HepG2 (cell line): Measurements from ENCODE around the gene QRFP. TPM values are rescaled to one million over a fixed set of nuclear protein-coding genes. Genes with fewer than 3 reads are reported as not detected.

Experiments used
- ATAC-seq: fragments of 200-7000 bp; cut with Tn5 transposase; 3 replicates; pipeline ENCODE4 v1.9.1; 2020; ENCODE audit warnings: mild to moderate bottlenecking, moderate library complexity
- BruUV-seq: library from RNA; stranded (reverse); fragments of 400-500 nt; replicated peaks from 2 replicates; lab custom pipeline; 2021; lab: Mats Ljungman, UMichigan
- CTCF ChIA-PET: fragments of 300-600 bp; formaldehyde crosslinking; extraction: SDS; loops from one replicate; lab custom pipeline; 2021; ENCODE audit warnings: low total read pairs, inconsistent platforms, low intra/inter-chr PET ratio; lab: Yijun Ruan, JAX
- POLR2A ChIA-PET: fragments of 350-600 bp; sonication (Branson Sonifier 250); formaldehyde crosslinking; loops from one replicate; lab custom pipeline; 2020; ENCODE audit warnings: antibody characterized with exemption, inconsistent platforms; lab: Yijun Ruan, JAX
- DNase-seq: peaks from one replicate; pipeline ENCODE4 v3.0.0-alpha.2; 2015; ENCODE audit warnings: low spot score
- FAIRE-seq: peaks from 3 replicates; lab custom pipeline; 2011; peaks lifted over from hg19 to GRCh38; lab: Jason Lieb, UNC
- H2AFZ ChIP-seq: one replicate; pipeline ENCODE4 v1.6.1; 2011; ENCODE audit warnings: low read length, inconsistent platforms
- H3K27ac ChIP-seq: fragments of 300-600 bp; 3 replicates; pipeline ENCODE4 v1.8.0; 2011; ENCODE audit warnings: mixed run types, mild to moderate bottlenecking, mixed read lengths, low read length, inconsistent platforms; ENCODE audit not compliant: insufficient read depth; ENCODE audit errors: extremely low read length
- H3K27me3 ChIP-seq, 2 experiments: fragments of 200-600 bp in 1 of 2; 2 replicates in 1 of 2; 3 replicates in 1 of 2; pipeline versions ENCODE4 v1.6.0 to v1.8.0; 2011; ENCODE audit warnings: low read length in 2 of 2, mild to moderate bottlenecking in 2 of 2, moderate library complexity in 2 of 2, inconsistent platforms in 1 of 2; ENCODE audit not compliant: insufficient read depth in 2 of 2, control insufficient read depth in 1 of 2
- H3K36me3 ChIP-seq, 2 experiments: fragments of 200-600 bp in 1 of 2; replicated peaks in 1 of 2; 2 replicates in 1 of 2; 3 replicates in 1 of 2; pipeline versions ENCODE4 v1.5.1 to v1.8.0; 2011; ENCODE audit warnings: low read length in 2 of 2, inconsistent platforms in 1 of 2; ENCODE audit not compliant: insufficient read depth in 2 of 2, control insufficient read depth in 1 of 2
- H3K4me1 ChIP-seq: 2 replicates; pipeline ENCODE4 v1.5.1; 2012; ENCODE audit warnings: low read length, inconsistent platforms; ENCODE audit not compliant: insufficient read depth
- H3K4me2 ChIP-seq: 2 replicates; pipeline ENCODE4 v1.6.0; 2011; ENCODE audit warnings: low read depth, low read length, inconsistent platforms
- H3K4me3 ChIP-seq, 3 experiments: fragments of 200-600 bp in 1 of 3; sonication (generic), shearing (Covaris generic) in 1 of 3; replicated peaks in 1 of 3; 2 replicates each; pipeline ENCODE4 v1.5.1; 2011 to 2016; ENCODE audit warnings: low read length in 3 of 3, inconsistent platforms in 2 of 3, low read depth in 2 of 3, mild to moderate bottlenecking in 2 of 3, control low read depth in 1 of 3, mixed read lengths in 1 of 3; ENCODE audit not compliant: insufficient read depth in 1 of 3
- H3K79me2 ChIP-seq: one replicate; pipeline ENCODE4 v1.6.1; 2011; ENCODE audit warnings: low read length, inconsistent platforms; ENCODE audit not compliant: insufficient read depth
- H3K9ac ChIP-seq: 2 replicates; pipeline ENCODE4 v1.6.0; 2011; ENCODE audit warnings: mild to moderate bottlenecking, low read depth, low read length, inconsistent platforms; ENCODE audit not compliant: insufficient read depth
- H3K9me3 ChIP-seq: 2 replicates; pipeline ENCODE4 v1.5.1; 2012; ENCODE audit warnings: mild to moderate bottlenecking, low read length
- H4K20me1 ChIP-seq: 2 replicates; pipeline ENCODE4 v1.6.0; 2011; ENCODE audit warnings: inconsistent platforms, mild to moderate bottlenecking, low read length, moderate library complexity; ENCODE audit not compliant: insufficient read depth
- POLR2AphosphoS2 ChIP-seq: IDR thresholded peaks from 2 replicates; pipeline ENCODE4 v1.6.1; 2011; ENCODE audit warnings: low read depth, low read length, improper control_type of control experiment
- ZNF749 ChIP-seq: sonication (generic); formaldehyde crosslinking; IDR thresholded peaks from 2 replicates; pipeline ENCODE4 v1.8.0; 2022; ENCODE audit warnings: mild to moderate bottlenecking, missing genetic modification reagents, moderate library complexity, borderline replicate concordance
- WGBS: methylation state at CpG from one replicate; pipeline ENCODE4 v1.1.6; 2017; ENCODE audit warnings: low lambda C conversion rate; 5-methylcytosine and 5-hydroxymethylcytosine counted together
- in situ Hi-C: cut with HindIII; loops from 2 replicates; pipeline ENCODE4 v1.10.0; 2017; ENCODE audit warnings: low pct_unique_long_range_greater_than_20kb; ENCODE audit not compliant: extremely low pct_ligation_motif_present
- intact Hi-C: fragments of 100-400 bp; cut with micrococcal nuclease; formaldehyde crosslinking; loops from one replicate; pipeline ENCODE4 v1.10.0; 2022; ENCODE audit not compliant: unreplicated experiment
- polyA plus RNA-seq, 8 experiments: library from polyadenylated mRNA; depleted of rRNA in 3 of 8; stranded (reverse) in 7 of 8; unstranded in 1 of 8; fragments of >200 nt; fragmentation: Illumina TruSeq in 4 of 8; extraction: Trizol in 4 of 8; gene quantifications; 2 replicates each; pipeline versions ENCODE4 v1.2.1 to v1.2.3, GENCODE V29; 2011 to 2016; ENCODE audit warnings: low read depth in 4 of 8, missing spikeins in 1 of 8, mixed read lengths in 1 of 8; ENCODE audit not compliant: insufficient read depth in 1 of 8
- total RNA-seq, 5 experiments: library from RNA; depleted of rRNA; stranded (reverse); fragments of >200 nt; fragmentation: Illumina TruSeq; extraction: Trizol; gene quantifications; 2 replicates each; pipeline ENCODE4 v1.2.3, GENCODE V29; 2016; ENCODE audit warnings: low read depth in 1 of 5
- TF ChIP-seq, protein P1 (sequence below): IDR thresholded peaks from 2 replicates; pipeline ENCODE4 v1.6.1; 2016; ENCODE audit warnings: mild to moderate bottlenecking, missing biosample characterization, missing genetic modification reagents
- TF ChIP-seq, protein P2 (sequence below): sonication (generic); formaldehyde crosslinking; IDR thresholded peaks from one replicate; pipeline ENCODE4 v1.5.1; 2020; ENCODE audit warnings: mild to moderate bottlenecking, missing genetic modification reagents; ENCODE audit errors: not compliant biosample characterization
- TF ChIP-seq, protein P3 (sequence below): sonication (generic); formaldehyde crosslinking; IDR thresholded peaks from 2 replicates; pipeline ENCODE4 v1.4.0; 2020; ENCODE audit warnings: missing genetic modification reagents

Gene QRFP
- total and polyA plus RNA-seq, 2 of the 13 experiments (the other 11 are each of a cell fraction or from before 2014, with no cell fraction given) = not detected

DNA sequence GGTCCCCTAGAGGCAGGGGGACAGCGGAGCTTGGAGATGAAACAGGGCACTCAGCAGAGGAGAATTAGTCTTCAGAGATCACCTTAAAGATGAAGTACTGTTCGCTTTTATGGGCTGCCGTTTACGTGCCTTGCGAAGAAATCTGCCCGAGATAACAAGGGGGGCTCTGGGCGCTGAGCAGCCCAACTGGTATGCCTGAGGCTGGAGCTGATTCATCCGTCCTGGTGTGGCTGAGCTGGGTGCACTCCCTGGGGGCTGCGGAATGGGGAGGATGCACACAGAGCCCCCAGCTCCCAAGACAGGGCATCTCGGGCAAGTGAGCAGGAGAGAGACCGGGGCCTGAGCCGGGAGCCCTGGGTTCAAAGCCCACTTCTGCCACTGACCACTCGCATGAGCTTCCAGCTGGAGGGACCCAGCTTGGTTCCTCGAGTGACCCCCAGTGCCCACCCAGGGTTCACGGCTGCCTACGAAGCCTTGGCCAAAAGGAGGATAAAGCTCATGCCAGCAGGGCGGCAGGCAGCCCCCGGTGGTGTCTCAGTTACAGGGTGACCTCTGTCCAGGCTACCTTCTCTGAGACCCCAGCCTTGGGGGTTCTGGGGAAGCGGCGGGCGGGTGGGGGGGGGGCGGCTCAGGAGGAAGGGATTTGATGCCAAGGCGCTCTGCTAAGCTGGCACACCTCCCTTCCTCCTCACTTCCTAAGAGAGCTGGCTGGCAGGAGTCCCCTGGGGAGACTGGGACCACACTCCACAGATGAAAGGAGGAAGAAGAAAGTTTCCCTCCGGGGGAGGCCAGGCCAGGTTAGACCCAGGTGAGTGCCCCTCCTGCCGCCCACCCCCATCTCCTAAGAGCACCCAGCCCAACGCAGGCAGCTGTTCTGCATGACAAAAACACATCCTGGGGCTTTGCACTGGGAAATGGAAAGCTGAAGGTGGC lies 36.8 kb upstream of the QRFP start:
- Histone ChIP-seq H3K4me3 (no peak overlapping the region), H3K27me3 (peaks cover 17 to 96% of the 10 kb centered on the region in 2 experiments), H3K9me3 (no peaks in the 10 kb centered on the region), H2AFZ (no peak overlapping the region), H3K36me3 (no peaks in the 10 kb centered on the region), H4K20me1 (no peaks in the 10 kb centered on the region), H3K9ac (no peak overlapping the region), H3K79me2 (no peaks in the 10 kb centered on the region), H3K27ac (no peak overlapping the region), H3K4me1 (peaks cover 51% of the 10 kb centered on the region), H3K4me2 (no peak overlapping the region; the same call in 1 of the 2 replicates)
- TF ChIP-seq, protein P1, sequence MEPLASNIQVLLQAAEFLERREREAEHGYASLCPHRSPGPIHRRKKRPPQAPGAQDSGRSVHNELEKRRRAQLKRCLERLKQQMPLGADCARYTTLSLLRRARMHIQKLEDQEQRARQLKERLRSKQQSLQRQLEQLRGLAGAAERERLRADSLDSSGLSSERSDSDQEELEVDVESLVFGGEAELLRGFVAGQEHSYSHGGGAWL (CRISPR knock-in tag) = no peak
- TF ChIP-seq ZNF749 (CRISPR knock-in tag) = no peak
- TF ChIP-seq POLR2AphosphoS2 = no peak
- TF ChIP-seq, protein P2, sequence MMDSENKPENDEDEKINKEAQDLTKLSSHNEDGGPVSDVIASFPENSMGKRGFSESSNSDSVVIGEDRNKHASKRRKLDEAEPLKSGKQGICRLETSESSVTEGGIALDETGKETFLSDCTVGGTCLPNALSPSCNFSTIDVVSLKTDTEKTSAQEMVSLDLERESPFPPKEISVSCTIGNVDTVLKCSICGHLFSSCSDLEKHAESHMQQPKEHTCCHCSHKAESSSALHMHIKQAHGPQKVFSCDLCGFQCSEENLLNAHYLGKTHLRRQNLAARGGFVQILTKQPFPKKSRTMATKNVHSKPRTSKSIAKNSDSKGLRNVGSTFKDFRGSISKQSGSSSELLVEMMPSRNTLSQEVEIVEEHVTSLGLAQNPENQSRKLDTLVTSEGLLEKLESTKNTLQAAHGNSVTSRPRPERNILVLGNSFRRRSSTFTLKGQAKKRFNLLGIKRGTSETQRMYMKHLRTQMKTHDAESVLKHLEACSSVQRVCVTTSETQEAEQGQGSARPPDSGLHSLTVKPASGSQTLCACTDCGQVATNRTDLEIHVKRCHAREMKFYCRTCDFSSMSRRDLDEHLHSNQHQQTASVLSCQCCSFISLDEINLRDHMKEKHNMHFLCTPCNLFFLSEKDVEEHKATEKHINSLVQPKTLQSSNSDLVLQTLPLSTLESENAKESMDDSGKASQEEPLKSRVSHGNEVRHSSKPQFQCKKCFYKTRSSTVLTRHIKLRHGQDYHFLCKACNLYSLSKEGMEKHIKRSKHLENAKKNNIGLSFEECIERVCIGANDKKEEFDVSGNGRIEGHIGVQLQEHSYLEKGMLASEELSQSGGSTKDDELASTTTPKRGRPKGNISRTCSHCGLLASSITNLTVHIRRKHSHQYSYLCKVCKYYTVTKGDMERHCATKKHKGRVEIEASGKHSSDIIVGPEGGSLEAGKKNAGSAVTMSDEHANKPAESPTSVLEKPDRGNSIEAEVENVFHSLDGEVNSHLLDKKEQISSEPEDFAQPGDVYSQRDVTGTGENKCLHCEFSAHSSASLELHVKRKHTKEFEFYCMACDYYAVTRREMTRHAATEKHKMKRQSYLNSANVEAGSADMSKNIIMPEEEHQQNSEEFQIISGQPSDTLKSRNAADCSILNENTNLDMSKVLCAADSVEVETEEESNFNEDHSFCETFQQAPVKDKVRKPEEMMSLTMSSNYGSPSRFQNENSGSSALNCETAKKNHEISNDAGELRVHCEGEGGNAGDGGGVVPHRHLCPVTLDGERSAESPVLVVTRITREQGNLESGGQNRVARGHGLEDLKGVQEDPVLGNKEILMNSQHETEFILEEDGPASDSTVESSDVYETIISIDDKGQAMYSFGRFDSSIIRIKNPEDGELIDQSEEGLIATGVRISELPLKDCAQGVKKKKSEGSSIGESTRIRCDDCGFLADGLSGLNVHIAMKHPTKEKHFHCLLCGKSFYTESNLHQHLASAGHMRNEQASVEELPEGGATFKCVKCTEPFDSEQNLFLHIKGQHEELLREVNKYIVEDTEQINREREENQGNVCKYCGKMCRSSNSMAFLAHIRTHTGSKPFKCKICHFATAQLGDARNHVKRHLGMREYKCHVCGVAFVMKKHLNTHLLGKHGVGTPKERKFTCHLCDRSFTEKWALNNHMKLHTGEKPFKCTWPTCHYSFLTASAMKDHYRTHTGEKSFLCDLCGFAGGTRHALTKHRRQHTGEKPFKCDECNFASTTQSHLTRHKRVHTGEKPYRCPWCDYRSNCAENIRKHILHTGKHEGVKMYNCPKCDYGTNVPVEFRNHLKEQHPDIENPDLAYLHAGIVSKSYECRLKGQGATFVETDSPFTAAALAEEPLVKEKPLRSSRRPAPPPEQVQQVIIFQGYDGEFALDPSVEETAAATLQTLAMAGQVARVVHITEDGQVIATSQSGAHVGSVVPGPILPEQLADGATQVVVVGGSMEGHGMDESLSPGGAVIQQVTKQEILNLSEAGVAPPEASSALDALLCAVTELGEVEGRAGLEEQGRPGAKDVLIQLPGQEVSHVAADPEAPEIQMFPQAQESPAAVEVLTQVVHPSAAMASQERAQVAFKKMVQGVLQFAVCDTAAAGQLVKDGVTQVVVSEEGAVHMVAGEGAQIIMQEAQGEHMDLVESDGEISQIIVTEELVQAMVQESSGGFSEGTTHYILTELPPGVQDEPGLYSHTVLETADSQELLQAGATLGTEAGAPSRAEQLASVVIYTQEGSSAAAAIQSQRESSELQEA (CRISPR knock-in tag) = no peak
- TF ChIP-seq, protein P3, sequence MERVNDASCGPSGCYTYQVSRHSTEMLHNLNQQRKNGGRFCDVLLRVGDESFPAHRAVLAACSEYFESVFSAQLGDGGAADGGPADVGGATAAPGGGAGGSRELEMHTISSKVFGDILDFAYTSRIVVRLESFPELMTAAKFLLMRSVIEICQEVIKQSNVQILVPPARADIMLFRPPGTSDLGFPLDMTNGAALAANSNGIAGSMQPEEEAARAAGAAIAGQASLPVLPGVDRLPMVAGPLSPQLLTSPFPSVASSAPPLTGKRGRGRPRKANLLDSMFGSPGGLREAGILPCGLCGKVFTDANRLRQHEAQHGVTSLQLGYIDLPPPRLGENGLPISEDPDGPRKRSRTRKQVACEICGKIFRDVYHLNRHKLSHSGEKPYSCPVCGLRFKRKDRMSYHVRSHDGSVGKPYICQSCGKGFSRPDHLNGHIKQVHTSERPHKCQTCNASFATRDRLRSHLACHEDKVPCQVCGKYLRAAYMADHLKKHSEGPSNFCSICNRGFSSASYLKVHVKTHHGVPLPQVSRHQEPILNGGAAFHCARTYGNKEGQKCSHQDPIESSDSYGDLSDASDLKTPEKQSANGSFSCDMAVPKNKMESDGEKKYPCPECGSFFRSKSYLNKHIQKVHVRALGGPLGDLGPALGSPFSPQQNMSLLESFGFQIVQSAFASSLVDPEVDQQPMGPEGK (CRISPR knock-in tag) = 0 out of 2 replicates have a peak, but pooled peaks have one; percentile 5
- ChIA-PET POLR2A (interaction anchor here (0.6 kb wide), 1 partner anchor 21 kb away, joined by 3 read pairs; no protein-coding TSS in a partner anchor), CTCF (no interaction called here)
- intact Hi-C loops = no loop called here
- WGBS = 23% methylated on average over 9 of the region's 26 CpGs
- FAIRE-seq (no peak), DNase-seq (no peak), ATAC-seq (no peak)
- in situ Hi-C loops = no loop called here
- BruUV-seq = no TSS peak
